Activated CD4-positive, alpha-beta memory T cell treated with anti-CD3 and anti-CD28 coated beads, Interleukin-2, amount 10 ng/mL, durations not matched to agents 7 days and 5 days (primary cell): ENCODE results near the gene SLC6A1. TPM values are rescaled to one million over a fixed set of nuclear protein-coding genes. Genes with fewer than 3 reads are reported as not detected.
"Not testable (repeated sequence)": the region's sequence is repeated elsewhere in the genome, so short reads cannot be mapped to it uniquely, and the experiment has no call there.

ENCODE experiments used
- CTCF ChIA-PET: fragments of 350-600 bp; sonication (Branson Sonifier 250); formaldehyde crosslinking; loops from one replicate; lab custom pipeline; 2021; ENCODE audit warnings: antibody characterized with exemption, inconsistent platforms; lab: Charles Lee
- POLR2A ChIA-PET: fragments of 350-600 bp; sonication (Branson Sonifier 250); formaldehyde crosslinking; loops from one replicate; lab custom pipeline; 2021; ENCODE audit warnings: antibody characterized with exemption; lab: Charles Lee
- DNase-seq: peaks from one replicate; pipeline ENCODE4 v3.0.0-alpha.2; 2020
- H3K27ac Mint-ChIP-seq: one replicate; pipeline ENCODE4 v1.8.0; 2021; ENCODE audit warnings: mild to moderate bottlenecking, mixed read lengths
- H3K27me3 Mint-ChIP-seq: one replicate; pipeline ENCODE4 v1.8.0; 2021; ENCODE audit warnings: mixed read lengths
- H3K36me3 Mint-ChIP-seq: one replicate; pipeline ENCODE4 v1.8.0; 2021; ENCODE audit warnings: low read depth, mixed read lengths
- H3K4me1 Mint-ChIP-seq: one replicate; pipeline ENCODE4 v1.8.0; 2021; ENCODE audit warnings: mixed read lengths
- H3K4me3 Mint-ChIP-seq: one replicate; pipeline ENCODE4 v1.8.0; 2021; ENCODE audit warnings: mild to moderate bottlenecking, mixed read lengths
- H3K9me3 Mint-ChIP-seq: one replicate; pipeline ENCODE4 v1.8.0; 2021; ENCODE audit warnings: mixed read lengths
- total RNA-seq, 2 experiments: library from RNA; stranded (reverse); gene quantifications; one replicate each; pipeline ENCODE4 v1.2.3, GENCODE V29; 2021

SLC6A1 gene
- total RNA-seq, 2 experiments from 2014 or later = not detected

DNA sequence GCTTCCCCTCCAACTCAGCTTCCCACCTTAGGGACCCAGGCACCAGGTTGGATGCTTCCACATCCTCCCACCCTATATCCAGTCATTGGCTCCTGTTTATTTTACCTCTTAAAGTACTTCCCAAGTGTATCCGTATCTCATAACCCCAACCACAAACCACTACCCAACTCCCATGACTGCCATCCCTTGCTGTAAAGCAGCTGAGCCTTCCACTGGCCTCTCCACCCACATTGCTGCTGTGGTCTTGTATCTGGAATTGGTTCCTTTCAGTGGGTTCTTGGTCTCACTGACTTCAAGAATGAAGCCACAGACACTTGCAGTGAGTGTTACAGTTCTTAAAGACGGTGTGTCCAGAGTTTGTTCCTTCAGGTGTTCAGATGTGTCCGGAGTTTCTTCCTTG, 81.9 kb downstream of the SLC6A1 start:
- POLR2A ChIA-PET = no interaction called here
- Mint-ChIP-seq H3K27ac (no peak overlapping the region), H3K4me1 (no peaks in the 10 kb centered on the region), H3K4me3 (no peak overlapping the region), H3K36me3 (no peaks in the 10 kb centered on the region), H3K9me3 (peaks cover 4% of the 10 kb centered on the region), H3K27me3 (peaks cover 8% of the 10 kb centered on the region)
- CTCF ChIA-PET = interaction anchor here (1.4 kb wide), 1 partner anchor 14 kb away, joined by 3 read pairs; no protein-coding TSS in a partner anchor
- DNase-seq = no peak

DNA sequence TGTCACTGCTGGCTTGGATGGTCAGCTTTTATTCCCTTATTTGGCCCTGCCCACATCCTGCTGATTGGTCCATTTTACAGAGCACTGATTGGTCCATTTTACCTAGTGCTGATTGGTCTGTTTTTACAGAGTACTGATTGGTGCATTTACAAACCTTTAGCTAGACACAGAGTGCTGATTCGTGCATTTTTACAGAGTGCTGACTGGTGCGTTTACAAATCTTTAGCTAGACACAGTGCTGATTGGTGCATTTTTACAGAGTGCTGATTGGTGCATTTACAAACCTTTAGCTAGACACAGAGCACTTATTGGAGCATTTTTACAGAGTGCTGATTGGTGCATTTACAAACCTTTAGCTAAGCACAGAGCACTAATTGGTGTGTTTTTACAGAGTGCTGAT, 82.6 kb downstream of the SLC6A1 start:
- H3K36me3 Mint-ChIP-seq, POLR2A ChIA-PET, H3K27me3 Mint-ChIP-seq, H3K27ac Mint-ChIP-seq, H3K4me1 Mint-ChIP-seq, H3K9me3 Mint-ChIP-seq, H3K4me3 Mint-ChIP-seq, DNase-seq: not testable (repeated sequence)
- CTCF ChIA-PET = interaction anchor here (0.8 kb wide), 1 partner anchor 133 kb away, joined by 3 read pairs; no protein-coding TSS in a partner anchor

DNA sequence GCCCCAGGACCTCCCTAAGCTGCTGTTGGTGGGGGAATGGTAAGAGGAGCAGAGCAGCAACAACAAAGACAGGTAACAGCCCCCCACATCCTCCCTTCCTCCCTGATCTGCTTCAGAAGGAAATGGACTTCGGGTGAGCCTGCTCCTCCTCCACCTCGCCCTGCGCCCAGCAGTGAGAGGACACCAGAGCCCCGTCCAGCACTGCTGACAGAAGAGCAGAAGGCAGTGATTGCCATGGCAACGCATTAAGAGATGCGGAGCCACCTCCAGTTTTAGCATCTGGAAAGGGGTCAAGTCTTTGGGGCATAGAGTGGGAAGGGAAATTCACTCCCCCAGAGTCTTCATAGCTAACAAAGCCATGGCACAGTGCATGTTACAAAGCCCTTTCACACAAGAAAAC, 84.2 kb downstream of the SLC6A1 start:
- Mint-ChIP-seq H3K4me3 (no peak overlapping the region), H3K27me3 (peaks cover 10% of the 10 kb centered on the region), H3K36me3 (no peaks in the 10 kb centered on the region), H3K4me1 (no peaks in the 10 kb centered on the region), H3K27ac (no peak overlapping the region), H3K9me3 (no peaks in the 10 kb centered on the region)
- ChIA-PET POLR2A (no interaction called here), CTCF (no interaction called here)
- no peak for DNase-seq

DNA sequence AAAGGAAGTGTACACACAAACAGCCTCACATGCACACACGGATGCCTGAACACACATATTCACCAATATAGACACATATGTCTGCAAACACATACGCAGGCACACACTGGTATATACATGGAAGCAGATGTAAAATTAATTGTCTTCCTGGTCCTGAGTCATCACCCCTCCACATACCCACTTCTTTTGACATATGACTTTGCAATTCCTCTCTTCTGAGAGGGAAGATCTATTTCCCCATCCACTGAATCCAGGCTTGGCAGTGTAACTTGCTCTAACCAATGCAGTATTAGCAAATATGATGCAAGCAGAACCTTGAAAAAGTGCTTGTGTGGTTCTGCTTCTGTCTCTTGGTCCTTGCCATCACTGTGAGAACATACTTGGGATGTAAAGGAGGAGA, 84.9 kb downstream of the SLC6A1 start:
- ChIA-PET POLR2A (no interaction called here), CTCF (no interaction called here)
- H3K4me3 Mint-ChIP-seq = no peak overlapping the region
- peaks cover 12% of the 10 kb centered on the region for H3K27me3 Mint-ChIP-seq
- no peaks in the 10 kb centered on the region for H3K4me1 Mint-ChIP-seq
- DNase-seq = no peak
- no peaks in the 10 kb centered on the region for H3K9me3 Mint-ChIP-seq
- no peaks in the 10 kb centered on the region for H3K36me3 Mint-ChIP-seq
- H3K27ac Mint-ChIP-seq = no peak overlapping the region

DNA sequence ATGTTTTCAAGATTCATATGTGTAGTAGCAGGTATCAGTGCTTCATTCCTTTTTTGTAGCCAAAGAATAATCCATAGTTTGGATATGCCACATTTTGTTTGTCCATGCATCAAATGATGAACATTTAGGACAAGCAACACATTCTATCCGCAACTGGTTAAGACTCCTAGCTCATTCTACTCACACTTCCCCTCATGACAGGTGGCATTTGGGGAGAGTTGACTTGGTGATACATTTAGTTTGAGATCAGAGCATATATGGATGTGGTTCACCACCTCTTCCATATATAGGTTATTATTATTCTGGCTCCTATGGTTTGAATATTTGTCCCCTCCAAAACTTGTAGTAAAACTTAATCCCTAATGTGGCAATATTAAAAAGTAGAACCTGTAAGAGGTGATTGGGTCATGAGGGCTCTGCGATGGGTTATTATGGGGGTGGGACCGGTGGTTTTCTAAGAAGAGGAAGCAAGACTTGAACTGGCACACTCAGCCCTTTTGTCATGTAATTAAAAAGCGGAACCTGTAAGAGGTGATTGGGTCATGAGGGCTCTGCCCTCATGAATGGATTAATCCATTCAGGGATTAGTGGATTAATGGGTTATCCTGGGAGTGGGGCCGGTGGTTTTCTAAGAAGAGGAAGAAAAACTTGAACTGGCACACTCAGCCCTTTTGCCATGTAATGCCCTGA, 86.4 kb downstream of the SLC6A1 start:
- DNase-seq = no peak
- Mint-ChIP-seq H3K4me1 (no peaks in the 10 kb centered on the region), H3K9me3 (no peaks in the 10 kb centered on the region), H3K36me3 (no peaks in the 10 kb centered on the region), H3K27me3 (peaks cover 12% of the 10 kb centered on the region), H3K4me3 (no peak overlapping the region), H3K27ac (no peak overlapping the region)
- ChIA-PET CTCF (no interaction called here), POLR2A (no interaction called here)

DNA sequence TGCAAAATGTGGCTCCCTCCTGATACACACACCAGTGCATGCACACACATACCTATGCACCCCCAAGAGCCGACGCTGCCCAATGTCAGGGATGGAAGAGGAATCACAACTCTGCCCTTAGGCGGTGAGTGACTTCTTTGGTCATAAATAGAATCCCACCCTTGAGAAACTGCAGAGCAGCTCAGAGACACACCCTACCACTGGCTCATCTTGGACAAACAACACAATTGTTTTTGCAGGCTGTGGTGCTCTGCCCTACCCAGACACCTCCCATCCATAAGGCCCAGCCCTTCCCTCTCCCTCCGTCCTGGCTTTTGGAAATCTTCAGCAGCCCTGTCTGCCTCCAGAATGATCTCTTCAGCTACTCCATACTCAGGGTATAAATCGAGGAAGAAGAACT, 87.9 kb downstream of the SLC6A1 start:
- no peak overlapping the region for H3K27ac Mint-ChIP-seq
- H3K27me3 Mint-ChIP-seq = peaks cover 4% of the 10 kb centered on the region
- DNase-seq = no peak
- ChIA-PET CTCF (no interaction called here), POLR2A (no interaction called here)
- H3K4me1 Mint-ChIP-seq = no peaks in the 10 kb centered on the region
- no peak overlapping the region for H3K4me3 Mint-ChIP-seq
- H3K36me3 Mint-ChIP-seq = no peaks in the 10 kb centered on the region
- no peaks in the 10 kb centered on the region for H3K9me3 Mint-ChIP-seq

DNA sequence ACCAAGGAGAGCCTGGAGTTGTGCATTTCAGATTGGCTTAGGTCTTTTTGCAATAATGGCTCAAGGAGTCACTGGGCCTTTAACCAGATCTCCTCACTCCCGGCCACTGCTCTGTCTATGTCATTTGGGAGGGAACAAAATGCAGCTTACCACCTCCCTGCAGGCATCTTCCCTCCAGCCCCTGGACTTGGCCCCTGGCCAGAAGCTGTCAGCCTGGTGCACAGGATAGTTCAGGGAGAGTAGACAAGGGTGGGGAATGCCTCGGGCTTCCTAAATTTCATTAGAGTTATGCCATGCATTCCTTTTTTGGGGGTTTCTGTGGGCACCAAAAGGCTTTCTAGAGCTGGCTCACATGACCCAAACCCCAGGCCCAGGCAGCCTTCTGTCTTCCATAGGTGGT, 91.5 kb downstream of the SLC6A1 start:
- no peak overlapping the region for H3K27ac Mint-ChIP-seq
- H3K4me1 Mint-ChIP-seq = no peaks in the 10 kb centered on the region
- H3K4me3 Mint-ChIP-seq = no peak overlapping the region
- no peaks in the 10 kb centered on the region for H3K9me3 Mint-ChIP-seq
- ChIA-PET CTCF (no interaction called here), POLR2A (no interaction called here)
- H3K27me3 Mint-ChIP-seq = peaks cover 8% of the 10 kb centered on the region
- H3K36me3 Mint-ChIP-seq = no peaks in the 10 kb centered on the region
- DNase-seq = no peak

DNA sequence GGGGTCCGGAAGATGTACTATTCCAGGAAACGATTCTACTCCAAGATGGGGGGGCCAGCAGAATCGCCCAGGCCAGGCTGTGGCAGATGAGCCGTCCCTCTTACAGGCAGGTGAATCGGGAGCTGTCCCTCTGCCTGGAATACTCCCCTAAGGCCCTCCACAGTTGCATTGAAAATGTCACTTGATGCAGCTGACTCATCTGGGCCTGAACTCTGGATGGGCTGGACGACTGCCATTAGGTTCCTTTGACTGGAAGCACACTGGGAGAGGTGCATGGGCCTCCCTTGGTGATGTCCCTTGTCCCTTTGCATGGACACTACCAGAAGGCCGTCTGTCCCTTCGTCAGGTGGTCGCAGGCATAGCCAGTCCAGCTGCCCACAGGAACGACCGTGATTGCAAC, 92.1 kb downstream of the SLC6A1 start:
- H3K36me3 Mint-ChIP-seq = no peaks in the 10 kb centered on the region
- no peak for DNase-seq
- H3K4me3 Mint-ChIP-seq = no peak overlapping the region
- CTCF ChIA-PET = no interaction called here
- no peak overlapping the region for H3K27ac Mint-ChIP-seq
- H3K9me3 Mint-ChIP-seq = no peaks in the 10 kb centered on the region
- H3K4me1 Mint-ChIP-seq = no peaks in the 10 kb centered on the region
- POLR2A ChIA-PET = no interaction called here
- H3K27me3 Mint-ChIP-seq = peaks cover 8% of the 10 kb centered on the region

DNA sequence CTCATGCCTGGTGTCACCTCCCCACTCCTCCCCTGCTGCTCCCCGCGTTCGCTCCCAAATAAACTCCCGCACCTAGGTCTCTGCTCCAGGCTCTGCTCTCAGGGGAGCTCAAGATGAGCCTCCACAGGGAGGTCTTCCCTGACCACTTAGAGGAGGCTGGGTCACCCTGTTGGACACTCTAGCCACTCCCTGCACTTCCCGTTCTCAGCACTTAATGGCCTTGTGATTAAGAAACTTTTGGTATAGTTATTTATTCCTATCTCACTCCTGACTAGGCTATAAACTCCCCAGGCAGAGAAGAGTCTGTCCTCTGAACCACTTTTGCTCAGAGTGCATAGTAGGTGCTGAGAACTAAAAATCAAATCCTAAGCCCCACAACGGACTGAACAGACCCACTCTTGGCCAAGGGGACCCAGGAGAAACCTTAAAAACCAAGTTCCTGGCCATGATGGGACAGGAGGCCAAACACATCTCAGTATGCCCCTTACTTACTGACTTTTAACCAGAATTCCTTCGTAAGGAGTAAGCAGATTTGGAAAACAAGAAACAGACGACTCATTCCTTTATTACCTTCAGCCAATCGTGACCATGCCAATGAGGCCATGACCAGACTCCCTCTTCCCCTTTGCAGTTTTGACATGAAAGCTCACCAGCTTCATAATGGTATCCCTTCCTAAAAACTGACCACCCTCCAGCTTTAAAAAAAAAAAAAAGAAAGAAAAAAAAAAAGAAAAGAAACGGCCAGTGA, 92.7 kb downstream of the SLC6A1 start:
- CTCF ChIA-PET = no interaction called here
- POLR2A ChIA-PET = no interaction called here

DNA sequence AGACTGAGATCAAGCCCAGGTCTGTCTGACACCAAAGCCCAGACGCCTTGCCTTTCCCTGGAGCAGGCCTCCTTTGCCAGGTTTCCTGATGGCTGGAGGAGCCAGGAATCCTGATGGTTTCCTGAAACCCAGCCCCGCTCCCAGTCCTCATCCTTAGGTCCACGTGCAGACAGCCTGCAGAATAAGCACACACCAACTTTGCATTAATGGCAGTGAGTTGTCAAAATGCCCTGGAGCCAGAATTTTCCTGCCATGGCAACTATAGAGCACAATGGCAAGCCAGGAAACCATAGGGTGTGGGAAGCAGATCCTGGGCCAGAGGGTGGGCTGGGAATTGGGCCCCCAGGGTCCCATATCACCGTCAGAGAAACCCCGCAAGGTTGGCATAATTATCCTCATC, 94.3 kb downstream of the SLC6A1 start:
- Mint-ChIP-seq H3K36me3 (no peaks in the 10 kb centered on the region), H3K27me3 (peaks cover 4% of the 10 kb centered on the region), H3K27ac (no peak overlapping the region), H3K9me3 (no peaks in the 10 kb centered on the region), H3K4me1 (no peaks in the 10 kb centered on the region), H3K4me3 (no peak overlapping the region)
- no peak for DNase-seq
- CTCF ChIA-PET = no interaction called here
- POLR2A ChIA-PET = no interaction called here

More for the DNA sequence above, 92.7 kb downstream of the SLC6A1 start:
- DNase-seq = no peak
- Mint-ChIP-seq H3K4me1 (no peaks in the 10 kb centered on the region), H3K27ac (no peak overlapping the region), H3K9me3 (no peaks in the 10 kb centered on the region), H3K4me3 (no peak overlapping the region), H3K36me3 (no peaks in the 10 kb centered on the region), H3K27me3 (peaks cover 8% of the 10 kb centered on the region)

DNA sequence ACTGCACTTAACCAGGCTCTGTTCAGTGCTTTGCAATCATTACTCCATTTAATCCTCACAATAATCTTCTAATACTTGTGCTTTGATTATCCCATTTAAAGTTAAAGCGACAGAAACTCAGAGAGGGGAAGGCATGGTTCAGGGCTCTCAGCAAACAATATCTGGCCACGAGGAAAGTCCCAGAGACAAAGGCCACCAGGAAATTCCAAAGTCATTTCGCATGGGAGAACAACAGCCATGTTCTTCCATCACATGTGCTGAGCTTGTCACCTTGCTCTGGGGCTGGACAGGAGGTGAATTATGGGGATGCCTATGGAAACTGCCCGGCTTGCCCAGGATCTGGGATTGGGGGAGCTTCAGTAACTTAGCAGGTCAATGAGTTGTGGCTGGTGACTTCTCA, 95.5 kb downstream of the SLC6A1 start:
- ChIA-PET POLR2A (no interaction called here), CTCF (no interaction called here)
- no peak overlapping the region for H3K4me3 Mint-ChIP-seq
- H3K9me3 Mint-ChIP-seq = no peaks in the 10 kb centered on the region
- H3K4me1 Mint-ChIP-seq = no peaks in the 10 kb centered on the region
- H3K27ac Mint-ChIP-seq = no peak overlapping the region
- H3K27me3 Mint-ChIP-seq = peaks cover 4% of the 10 kb centered on the region
- no peak for DNase-seq
- H3K36me3 Mint-ChIP-seq = no peaks in the 10 kb centered on the region

DNA sequence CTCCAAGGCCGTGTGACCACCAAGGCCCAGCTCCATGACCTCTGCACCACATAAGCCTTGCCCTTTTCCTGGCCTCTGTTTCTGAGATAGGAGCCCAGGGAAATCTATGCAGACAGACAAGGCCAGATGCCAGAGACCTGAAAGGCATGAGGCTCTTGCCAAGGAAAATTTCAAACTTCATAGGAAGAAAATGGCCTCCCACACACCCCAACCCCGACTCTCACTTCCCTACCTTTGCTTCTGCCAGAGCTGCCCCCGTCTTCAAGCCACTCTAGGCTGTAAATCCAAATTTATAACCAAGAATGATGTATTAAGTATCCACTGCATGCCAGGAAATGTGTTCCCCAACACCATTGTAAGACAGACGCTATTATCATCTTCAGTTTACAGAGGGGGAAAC, 96.3 kb downstream of the SLC6A1 start:
- no peak for DNase-seq
- Mint-ChIP-seq H3K4me3 (no peak overlapping the region), H3K27ac (no peak overlapping the region), H3K9me3 (no peaks in the 10 kb centered on the region), H3K36me3 (no peaks in the 10 kb centered on the region), H3K4me1 (no peaks in the 10 kb centered on the region), H3K27me3 (peaks cover 4% of the 10 kb centered on the region)
- ChIA-PET CTCF (no interaction called here), POLR2A (no interaction called here)
